ENCODE results near the gene PFDN6. TPM values are rescaled to one million over a fixed set of nuclear protein-coding genes. Genes with fewer than 3 reads are reported as not detected.

PFDN6 gene
- total and polyA plus RNA-seq, 9 of the 15 experiments (the other 6 are each of a cell fraction or from before 2014, with no cell fraction given), result 6.8 to 475 (median 216) TPM

DNA sequence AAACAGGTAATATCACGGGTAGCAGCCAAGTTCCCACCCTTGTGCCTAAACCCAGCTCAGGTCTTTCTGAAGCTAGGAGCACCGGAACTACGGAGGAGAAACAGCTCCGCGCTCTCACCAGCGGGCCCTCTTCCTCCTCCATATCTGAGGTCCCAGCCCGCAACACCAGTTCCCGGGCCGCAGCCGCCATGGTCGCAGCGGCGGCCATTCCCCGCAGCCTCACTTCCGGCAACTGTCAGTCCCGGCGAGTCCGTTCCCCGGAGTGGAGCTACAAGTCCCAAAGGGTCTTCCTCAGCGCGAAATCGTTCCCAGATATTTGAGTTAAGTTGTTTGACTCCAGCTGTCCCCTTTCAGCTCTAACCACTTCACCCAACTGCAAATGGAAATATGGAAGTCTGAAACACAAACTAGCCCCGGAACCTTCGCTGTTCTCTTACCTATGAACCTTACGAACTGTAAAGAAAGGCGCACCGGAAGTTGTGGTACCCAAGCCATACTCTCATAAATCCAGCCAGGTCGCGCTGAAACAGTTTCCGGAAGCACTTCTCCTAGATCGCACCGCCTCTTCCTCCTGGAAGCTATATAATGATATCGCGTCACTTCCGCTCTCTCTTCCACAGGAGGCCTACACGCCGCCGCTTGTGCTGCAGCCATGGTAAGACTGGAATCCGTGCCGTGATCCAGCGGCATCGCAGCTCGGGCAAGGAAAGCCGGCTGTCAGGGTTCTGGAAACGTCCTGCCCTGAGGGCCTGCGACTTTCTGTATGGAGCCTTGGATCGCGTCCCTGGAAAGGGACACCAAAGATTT lies 17.7 kb upstream of the PFDN6 start, which contains the start of the genes RPS18 and VPS52 (continued):
- peak; percentile 83 for TF ChIP-seq KAT2B (IDR thresholded peaks at IDR 0.05; ENCODE audit: low read depth, low read length)
- TF ChIP-seq ZNF197 (CRISPR knock-in tag; IDR thresholded peaks at IDR 0.05; ENCODE audit: low read depth), result peak; percentile 89
- no peak for TF ChIP-seq ZNF253 (CRISPR knock-in tag; conservative IDR thresholded peaks at IDR 0.05)
- TF ChIP-seq, protein P1, sequence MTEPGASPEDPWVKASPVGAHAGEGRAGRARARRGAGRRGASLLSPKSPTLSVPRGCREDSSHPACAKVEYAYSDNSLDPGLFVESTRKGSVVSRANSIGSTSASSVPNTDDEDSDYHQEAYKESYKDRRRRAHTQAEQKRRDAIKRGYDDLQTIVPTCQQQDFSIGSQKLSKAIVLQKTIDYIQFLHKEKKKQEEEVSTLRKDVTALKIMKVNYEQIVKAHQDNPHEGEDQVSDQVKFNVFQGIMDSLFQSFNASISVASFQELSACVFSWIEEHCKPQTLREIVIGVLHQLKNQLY (CRISPR knock-in tag; conservative IDR thresholded peaks at IDR 0.05), result peak; percentile 40 to 87; a peak in 2 of 4 replicates
- TF ChIP-seq BRCA1 (IDR thresholded peaks at IDR 0.05), result no peak
- TF ChIP-seq BRCA1 (CRISPR knock-in tag; IDR thresholded peaks at IDR 0.05), result no peak
- TF ChIP-seq HIVEP1 (CRISPR knock-in tag; IDR thresholded peaks at IDR 0.05), result peak; percentile 69; the same call in 1 of the 2 replicates
- TF ChIP-seq DIDO1 (tag; IDR thresholded peaks at IDR 0.05; ENCODE audit: low read depth), result peak; percentile 93
- TF ChIP-seq, protein P2, sequence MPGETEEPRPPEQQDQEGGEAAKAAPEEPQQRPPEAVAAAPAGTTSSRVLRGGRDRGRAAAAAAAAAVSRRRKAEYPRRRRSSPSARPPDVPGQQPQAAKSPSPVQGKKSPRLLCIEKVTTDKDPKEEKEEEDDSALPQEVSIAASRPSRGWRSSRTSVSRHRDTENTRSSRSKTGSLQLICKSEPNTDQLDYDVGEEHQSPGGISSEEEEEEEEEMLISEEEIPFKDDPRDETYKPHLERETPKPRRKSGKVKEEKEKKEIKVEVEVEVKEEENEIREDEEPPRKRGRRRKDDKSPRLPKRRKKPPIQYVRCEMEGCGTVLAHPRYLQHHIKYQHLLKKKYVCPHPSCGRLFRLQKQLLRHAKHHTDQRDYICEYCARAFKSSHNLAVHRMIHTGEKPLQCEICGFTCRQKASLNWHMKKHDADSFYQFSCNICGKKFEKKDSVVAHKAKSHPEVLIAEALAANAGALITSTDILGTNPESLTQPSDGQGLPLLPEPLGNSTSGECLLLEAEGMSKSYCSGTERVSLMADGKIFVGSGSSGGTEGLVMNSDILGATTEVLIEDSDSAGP (CRISPR knock-in tag; IDR thresholded peaks at IDR 0.05), result no peak
- TF ChIP-seq, protein P3, sequence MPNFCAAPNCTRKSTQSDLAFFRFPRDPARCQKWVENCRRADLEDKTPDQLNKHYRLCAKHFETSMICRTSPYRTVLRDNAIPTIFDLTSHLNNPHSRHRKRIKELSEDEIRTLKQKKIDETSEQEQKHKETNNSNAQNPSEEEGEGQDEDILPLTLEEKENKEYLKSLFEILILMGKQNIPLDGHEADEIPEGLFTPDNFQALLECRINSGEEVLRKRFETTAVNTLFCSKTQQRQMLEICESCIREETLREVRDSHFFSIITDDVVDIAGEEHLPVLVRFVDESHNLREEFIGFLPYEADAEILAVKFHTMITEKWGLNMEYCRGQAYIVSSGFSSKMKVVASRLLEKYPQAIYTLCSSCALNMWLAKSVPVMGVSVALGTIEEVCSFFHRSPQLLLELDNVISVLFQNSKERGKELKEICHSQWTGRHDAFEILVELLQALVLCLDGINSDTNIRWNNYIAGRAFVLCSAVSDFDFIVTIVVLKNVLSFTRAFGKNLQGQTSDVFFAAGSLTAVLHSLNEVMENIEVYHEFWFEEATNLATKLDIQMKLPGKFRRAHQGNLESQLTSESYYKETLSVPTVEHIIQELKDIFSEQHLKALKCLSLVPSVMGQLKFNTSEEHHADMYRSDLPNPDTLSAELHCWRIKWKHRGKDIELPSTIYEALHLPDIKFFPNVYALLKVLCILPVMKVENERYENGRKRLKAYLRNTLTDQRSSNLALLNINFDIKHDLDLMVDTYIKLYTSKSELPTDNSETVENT (CRISPR knock-in tag; IDR thresholded peaks at IDR 0.05), result peak; percentile 93
- peak; percentile 39 for TF ChIP-seq MAFK (IDR thresholded peaks at IDR 0.05; ENCODE audit: low read length)
- 0 out of 2 replicates have a peak, but pooled peaks have one; percentile 18 for TF ChIP-seq KAT8 (IDR thresholded peaks at IDR 0.05; ENCODE audit: low read depth)
- TF ChIP-seq, protein P4, sequence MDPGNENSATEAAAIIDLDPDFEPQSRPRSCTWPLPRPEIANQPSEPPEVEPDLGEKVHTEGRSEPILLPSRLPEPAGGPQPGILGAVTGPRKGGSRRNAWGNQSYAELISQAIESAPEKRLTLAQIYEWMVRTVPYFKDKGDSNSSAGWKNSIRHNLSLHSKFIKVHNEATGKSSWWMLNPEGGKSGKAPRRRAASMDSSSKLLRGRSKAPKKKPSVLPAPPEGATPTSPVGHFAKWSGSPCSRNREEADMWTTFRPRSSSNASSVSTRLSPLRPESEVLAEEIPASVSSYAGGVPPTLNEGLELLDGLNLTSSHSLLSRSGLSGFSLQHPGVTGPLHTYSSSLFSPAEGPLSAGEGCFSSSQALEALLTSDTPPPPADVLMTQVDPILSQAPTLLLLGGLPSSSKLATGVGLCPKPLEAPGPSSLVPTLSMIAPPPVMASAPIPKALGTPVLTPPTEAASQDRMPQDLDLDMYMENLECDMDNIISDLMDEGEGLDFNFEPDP (CRISPR knock-in tag; IDR thresholded peaks at IDR 0.05), result peak; percentile 63; the same call in 1 of the 2 replicates
- no peak for TF ChIP-seq PHTF2 (CRISPR knock-in tag; IDR thresholded peaks at IDR 0.05)
- peak; percentile 65; the same call in 1 of the 2 replicates for TF ChIP-seq ZNF232 (CRISPR knock-in tag; IDR thresholded peaks at IDR 0.05)
- TF ChIP-seq EP300 (IDR thresholded peaks at IDR 0.05; ENCODE audit: low read length), result peak; percentile 68; the same call in 1 of the 2 replicates
- TF ChIP-seq MTA3 (IDR thresholded peaks at IDR 0.05; ENCODE audit: borderline replicate concordance), result peak; percentile 99
- TF ChIP-seq ZEB2 (IDR thresholded peaks at IDR 0.05), result peak; percentile 100
- TF ChIP-seq, protein P5, sequence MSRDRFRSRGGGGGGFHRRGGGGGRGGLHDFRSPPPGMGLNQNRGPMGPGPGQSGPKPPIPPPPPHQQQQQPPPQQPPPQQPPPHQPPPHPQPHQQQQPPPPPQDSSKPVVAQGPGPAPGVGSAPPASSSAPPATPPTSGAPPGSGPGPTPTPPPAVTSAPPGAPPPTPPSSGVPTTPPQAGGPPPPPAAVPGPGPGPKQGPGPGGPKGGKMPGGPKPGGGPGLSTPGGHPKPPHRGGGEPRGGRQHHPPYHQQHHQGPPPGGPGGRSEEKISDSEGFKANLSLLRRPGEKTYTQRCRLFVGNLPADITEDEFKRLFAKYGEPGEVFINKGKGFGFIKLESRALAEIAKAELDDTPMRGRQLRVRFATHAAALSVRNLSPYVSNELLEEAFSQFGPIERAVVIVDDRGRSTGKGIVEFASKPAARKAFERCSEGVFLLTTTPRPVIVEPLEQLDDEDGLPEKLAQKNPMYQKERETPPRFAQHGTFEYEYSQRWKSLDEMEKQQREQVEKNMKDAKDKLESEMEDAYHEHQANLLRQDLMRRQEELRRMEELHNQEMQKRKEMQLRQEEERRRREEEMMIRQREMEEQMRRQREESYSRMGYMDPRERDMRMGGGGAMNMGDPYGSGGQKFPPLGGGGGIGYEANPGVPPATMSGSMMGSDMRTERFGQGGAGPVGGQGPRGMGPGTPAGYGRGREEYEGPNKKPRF (IDR thresholded peaks at IDR 0.05; ENCODE audit: low read depth, low read length), result no peak
- TF ChIP-seq ZFPM2 (CRISPR knock-in tag; IDR thresholded peaks at IDR 0.05), result no peak
- TF ChIP-seq SUPT5H (IDR thresholded peaks at IDR 0.05), result peak; percentile 100

All from K562 (cell line).